Measurements from ENCODE around the gene NECAP2. TPM values are rescaled to one million over a fixed set of nuclear protein-coding genes. Genes with fewer than 3 reads are reported as not detected.

Gene NECAP2
- total and polyA plus RNA-seq, 2 of the 4 experiments (the other 2 are of a cell fraction): 80.5 to 85.1 TPM

DNA sequence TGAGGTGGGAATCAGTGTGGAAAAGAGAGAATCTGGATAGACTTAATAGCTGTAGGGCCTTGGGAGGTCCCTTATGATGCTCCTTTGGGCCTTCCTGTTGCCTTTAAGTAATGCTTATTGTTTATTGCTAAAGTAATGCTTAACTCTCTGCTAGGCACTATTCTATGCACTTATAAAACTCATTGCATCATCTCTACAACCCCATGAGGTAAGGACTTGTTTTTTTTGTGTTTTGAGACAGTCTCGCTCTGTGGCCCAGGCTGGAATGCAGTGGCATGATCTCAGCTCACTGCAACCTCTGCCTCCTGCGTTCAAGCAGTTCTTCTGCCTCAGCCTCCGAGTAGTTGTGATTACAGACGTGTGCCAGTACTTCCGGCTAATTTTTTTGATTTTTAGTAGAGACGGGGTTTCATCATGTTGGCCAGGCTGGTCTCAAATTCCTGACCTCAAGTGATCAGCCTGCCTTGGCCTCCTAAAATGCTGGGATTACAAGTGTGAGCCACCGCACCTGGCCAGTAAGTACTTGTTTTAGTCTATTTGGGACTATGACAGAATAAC, 22.3 kb downstream of the NECAP2 start:
- Histone ChIP-seq H4K5ac (ENCODE audit: low read depth, low read length) (no peak overlapping the region), H2BK120ac (ENCODE audit: low read depth, low read length) (no peak overlapping the region), H4K8ac (ENCODE audit: low read depth in 2 of 2, low read length in 2 of 2) (no peak overlapping the region), H2AFZ (replicated peaks; ENCODE audit: low read length, poor library complexity) (no peak overlapping the region), H3K4me1 (ENCODE audit: control insufficient read depth, insufficient read depth, low read length) (no peaks in the 10 kb centered on the region), H3K23ac (ENCODE audit: low read depth, low read length) (no peak overlapping the region), H2BK5ac (ENCODE audit: low read depth, low read length, poor library complexity, severe bottlenecking) (no peak overlapping the region), H3K4me2 (ENCODE audit: low read depth, low read length) (no peak overlapping the region), H3K4ac (ENCODE audit: low read depth, low read length) (no peak overlapping the region), H3K9me3 (ENCODE audit: control insufficient read depth, insufficient read depth, low read length) (no peaks in the 10 kb centered on the region), H3K9ac (ENCODE audit: low read depth, low read length) (no peak overlapping the region), H3K36me3 (ENCODE audit: control insufficient read depth, insufficient read depth, low read length) (peaks cover 36% of the 10 kb centered on the region), H2AK9ac (replicated peaks; ENCODE audit: low read depth, low read length, poor library complexity) (no peak overlapping the region), H3K56ac (ENCODE audit: extremely low read depth, insufficient read depth, low read length) (no peak overlapping the region), H2BK20ac (ENCODE audit: low read depth, low read length) (no peak overlapping the region), H3K27me3 (ENCODE audit: control insufficient read depth, insufficient read depth, low read length) (no peaks in the 10 kb centered on the region), H3K14ac (replicated peaks; ENCODE audit: low read depth, low read length) (no peak overlapping the region), H2AK5ac (ENCODE audit: low read depth, low read length) (no peak overlapping the region), H3K9me1 (ENCODE audit: insufficient read depth, low read length) (peaks cover 8% of the 10 kb centered on the region; the same call in 1 of the 2 replicates), H4K20me1 (ENCODE audit: insufficient read depth, low read length) (no peaks in the 10 kb centered on the region; the same call in 1 of the 2 replicates), H3K4me3 (ENCODE audit: insufficient read depth, low read depth, low read length) (no peak overlapping the region), H2BK15ac (ENCODE audit: low read depth, low read length) (no peak overlapping the region), H3K18ac (ENCODE audit: low read depth, low read length) (no peak overlapping the region), H3K27ac (ENCODE audit: insufficient read depth, low read length) (no peak overlapping the region), H3K79me1 (ENCODE audit: low read depth in 1 of 2, low read length in 2 of 2) (peaks cover 4 to 10% of the 10 kb centered on the region in 2 experiments; a peak in 2 of 4 replicates), H4K91ac (ENCODE audit: insufficient read depth, low read depth, low read length) (no peak overlapping the region)
- ChIA-PET POLR2A (ENCODE audit: unreplicated experiment) (no interaction called here), CTCF (no interaction called here)
- no peak for ATAC-seq (ENCODE audit: low read depth)
- dilution Hi-C loops (cut with HindIII; ENCODE audit: low sequenced_read_pairs, unreplicated experiment) (no loop called here), intact Hi-C loops (cut with micrococcal nuclease) (no loop called here), in situ Hi-C loops (cut with MboI; ENCODE audit: low sequenced_read_pairs) (no loop called here)
- no TSS peak for BruUV-seq (replicated peaks)
- no peak for TF ChIP-seq MXI1 (IDR thresholded peaks at IDR 0.05; ENCODE audit: borderline replicate concordance, low read depth, low read length)
- TF ChIP-seq CEBPB (IDR thresholded peaks at IDR 0.05; ENCODE audit: low read depth, low read length): no peak; the same call in 1 of the 2 replicates
- no peak for DNase-seq
- WGBS, 2 experiments (ENCODE audit: extremely low coverage in 2 of 2, insufficient read length in 1 of 2): 90% methylated on average over 6 of the region's 7 CpGs; no CpG with 5 or more reads in 1 of the 2 experiments
